HepG2 (cell line): Measurements from ENCODE around the gene THEMIS.

Experiments
- MYNN ChIP-seq: sonication (generic); formaldehyde crosslinking; IDR thresholded peaks from 2 replicates; pipeline ENCODE4 v1.4.0; 2020; ENCODE audit warnings: mild to moderate bottlenecking, low read depth, missing genetic modification reagents
- RFX5 ChIP-seq: IDR thresholded peaks from 2 replicates; pipeline ENCODE4 v1.6.1; 2011; ENCODE audit warnings: low read depth, low read length, improper control_type of control experiment
- SIN3A ChIP-seq: IDR thresholded peaks from 2 replicates; pipeline ENCODE4 v1.6.1; 2011; ENCODE audit warnings: low read depth, mild to moderate bottlenecking, control low read depth, low read length, borderline replicate concordance
- SP2 ChIP-seq: sonication (generic); formaldehyde crosslinking; IDR thresholded peaks from 2 replicates; pipeline ENCODE4 v1.5.1; 2020; ENCODE audit warnings: mild to moderate bottlenecking, missing genetic modification reagents
- TP53 ChIP-seq: sonication (generic); formaldehyde crosslinking; conservative IDR thresholded peaks from 2 replicates; pipeline ENCODE4 v1.4.0; 2020; ENCODE audit warnings: missing genetic modification reagents
- ZBTB26 ChIP-seq: IDR thresholded peaks from 2 replicates; pipeline ENCODE4 v1.6.1; 2016; ENCODE audit warnings: missing compliant biosample characterization, missing genetic modification reagents, borderline replicate concordance
- ZNF292 ChIP-seq: sonication (generic); formaldehyde crosslinking; IDR thresholded peaks from 2 replicates; pipeline ENCODE4 v1.8.1; 2022; ENCODE audit warnings: mild to moderate bottlenecking, low read depth, missing genetic modification reagents, borderline replicate concordance
- ZNF746 ChIP-seq: sonication (generic); formaldehyde crosslinking; IDR thresholded peaks from 2 replicates; pipeline ENCODE4 v1.8.0; 2022; ENCODE audit warnings: mild to moderate bottlenecking, missing genetic modification reagents
- TF ChIP-seq, protein P1 (sequence below): sonication (generic); formaldehyde crosslinking; IDR thresholded peaks from 2 replicates; pipeline ENCODE4 v1.5.0; 2020; ENCODE audit warnings: mild to moderate bottlenecking, missing genetic modification reagents, moderate library complexity
- TF ChIP-seq, protein P2 (sequence below): sonication (generic); formaldehyde crosslinking; IDR thresholded peaks from 2 replicates; pipeline ENCODE4 v1.4.0; 2020; ENCODE audit warnings: missing genetic modification reagents

- no peak for TF ChIP-seq TP53 (CRISPR knock-in tag)
- TF ChIP-seq ZBTB26: no peak
- no peak for TF ChIP-seq SIN3A
- TF ChIP-seq RFX5: no peak
- TF ChIP-seq ZNF746 (CRISPR knock-in tag): no peak
- no peak for TF ChIP-seq SP2 (CRISPR knock-in tag)
- TF ChIP-seq, protein P1, sequence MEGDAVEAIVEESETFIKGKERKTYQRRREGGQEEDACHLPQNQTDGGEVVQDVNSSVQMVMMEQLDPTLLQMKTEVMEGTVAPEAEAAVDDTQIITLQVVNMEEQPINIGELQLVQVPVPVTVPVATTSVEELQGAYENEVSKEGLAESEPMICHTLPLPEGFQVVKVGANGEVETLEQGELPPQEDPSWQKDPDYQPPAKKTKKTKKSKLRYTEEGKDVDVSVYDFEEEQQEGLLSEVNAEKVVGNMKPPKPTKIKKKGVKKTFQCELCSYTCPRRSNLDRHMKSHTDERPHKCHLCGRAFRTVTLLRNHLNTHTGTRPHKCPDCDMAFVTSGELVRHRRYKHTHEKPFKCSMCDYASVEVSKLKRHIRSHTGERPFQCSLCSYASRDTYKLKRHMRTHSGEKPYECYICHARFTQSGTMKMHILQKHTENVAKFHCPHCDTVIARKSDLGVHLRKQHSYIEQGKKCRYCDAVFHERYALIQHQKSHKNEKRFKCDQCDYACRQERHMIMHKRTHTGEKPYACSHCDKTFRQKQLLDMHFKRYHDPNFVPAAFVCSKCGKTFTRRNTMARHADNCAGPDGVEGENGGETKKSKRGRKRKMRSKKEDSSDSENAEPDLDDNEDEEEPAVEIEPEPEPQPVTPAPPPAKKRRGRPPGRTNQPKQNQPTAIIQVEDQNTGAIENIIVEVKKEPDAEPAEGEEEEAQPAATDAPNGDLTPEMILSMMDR (CRISPR knock-in tag): no peak
- TF ChIP-seq, protein P2, sequence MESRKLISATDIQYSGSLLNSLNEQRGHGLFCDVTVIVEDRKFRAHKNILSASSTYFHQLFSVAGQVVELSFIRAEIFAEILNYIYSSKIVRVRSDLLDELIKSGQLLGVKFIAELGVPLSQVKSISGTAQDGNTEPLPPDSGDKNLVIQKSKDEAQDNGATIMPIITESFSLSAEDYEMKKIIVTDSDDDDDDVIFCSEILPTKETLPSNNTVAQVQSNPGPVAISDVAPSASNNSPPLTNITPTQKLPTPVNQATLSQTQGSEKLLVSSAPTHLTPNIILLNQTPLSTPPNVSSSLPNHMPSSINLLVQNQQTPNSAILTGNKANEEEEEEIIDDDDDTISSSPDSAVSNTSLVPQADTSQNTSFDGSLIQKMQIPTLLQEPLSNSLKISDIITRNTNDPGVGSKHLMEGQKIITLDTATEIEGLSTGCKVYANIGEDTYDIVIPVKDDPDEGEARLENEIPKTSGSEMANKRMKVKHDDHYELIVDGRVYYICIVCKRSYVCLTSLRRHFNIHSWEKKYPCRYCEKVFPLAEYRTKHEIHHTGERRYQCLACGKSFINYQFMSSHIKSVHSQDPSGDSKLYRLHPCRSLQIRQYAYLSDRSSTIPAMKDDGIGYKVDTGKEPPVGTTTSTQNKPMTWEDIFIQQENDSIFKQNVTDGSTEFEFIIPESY (CRISPR knock-in tag): no peak
- no peak for TF ChIP-seq ZNF292
- no peak for TF ChIP-seq MYNN (CRISPR knock-in tag)
Observed at GRCh38 chr6:127796713-127797112, 104.1 kb downstream of the THEMIS start.
